ENCODE data around the gene DNAH1. TPM values are rescaled to one million over a fixed set of nuclear protein-coding genes. Genes with fewer than 3 reads are reported as not detected.

DNAH1 gene
- total RNA-seq, 2 experiments from 2014 or later, result 5.8 to 14.2 TPM

DNA sequence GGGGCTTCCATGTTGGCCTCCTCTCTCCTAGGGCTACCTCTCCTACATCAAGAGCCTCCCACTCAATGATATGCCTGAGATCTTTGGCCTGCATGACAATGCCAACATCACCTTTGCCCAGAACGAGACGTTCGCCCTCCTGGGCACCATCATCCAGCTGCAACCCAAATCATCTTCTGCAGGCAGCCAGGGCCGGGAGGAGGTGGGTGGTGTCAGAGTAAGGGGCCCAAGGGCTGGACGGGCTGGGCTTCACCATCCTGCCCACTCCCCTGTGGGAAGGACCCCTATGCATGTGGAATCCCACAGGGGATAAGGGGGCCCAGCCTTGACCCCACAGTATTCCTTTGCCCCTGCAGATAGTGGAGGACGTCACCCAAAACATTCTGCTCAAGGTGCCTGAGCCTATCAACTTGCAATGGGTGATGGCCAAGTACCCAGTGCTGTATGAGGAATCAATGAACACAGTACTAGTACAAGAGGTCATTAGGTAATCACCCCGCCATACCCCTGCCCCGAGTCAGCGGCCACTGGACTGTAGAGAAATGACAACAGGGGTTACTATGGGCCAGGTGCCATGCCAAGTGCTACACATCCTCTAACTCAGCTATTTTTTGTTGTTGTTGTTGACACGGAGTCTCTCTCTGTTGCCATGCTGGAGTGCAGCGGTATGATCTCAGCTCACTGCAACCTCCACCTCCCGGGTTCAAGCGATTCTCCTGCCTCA, 81.7 kb downstream of the DNAH1 start:
- no peak for TF ChIP-seq EZH2phosphoT487 (IDR thresholded peaks at IDR 0.05; ENCODE audit: borderline replicate concordance, low read depth, low read length)
- TF ChIP-seq, protein P1, sequence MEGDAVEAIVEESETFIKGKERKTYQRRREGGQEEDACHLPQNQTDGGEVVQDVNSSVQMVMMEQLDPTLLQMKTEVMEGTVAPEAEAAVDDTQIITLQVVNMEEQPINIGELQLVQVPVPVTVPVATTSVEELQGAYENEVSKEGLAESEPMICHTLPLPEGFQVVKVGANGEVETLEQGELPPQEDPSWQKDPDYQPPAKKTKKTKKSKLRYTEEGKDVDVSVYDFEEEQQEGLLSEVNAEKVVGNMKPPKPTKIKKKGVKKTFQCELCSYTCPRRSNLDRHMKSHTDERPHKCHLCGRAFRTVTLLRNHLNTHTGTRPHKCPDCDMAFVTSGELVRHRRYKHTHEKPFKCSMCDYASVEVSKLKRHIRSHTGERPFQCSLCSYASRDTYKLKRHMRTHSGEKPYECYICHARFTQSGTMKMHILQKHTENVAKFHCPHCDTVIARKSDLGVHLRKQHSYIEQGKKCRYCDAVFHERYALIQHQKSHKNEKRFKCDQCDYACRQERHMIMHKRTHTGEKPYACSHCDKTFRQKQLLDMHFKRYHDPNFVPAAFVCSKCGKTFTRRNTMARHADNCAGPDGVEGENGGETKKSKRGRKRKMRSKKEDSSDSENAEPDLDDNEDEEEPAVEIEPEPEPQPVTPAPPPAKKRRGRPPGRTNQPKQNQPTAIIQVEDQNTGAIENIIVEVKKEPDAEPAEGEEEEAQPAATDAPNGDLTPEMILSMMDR (conservative IDR thresholded peaks at IDR 0.05; ENCODE audit: low read length), result no peak
- H3K4me1 ChIP-seq (ENCODE audit: insufficient read depth, low read length, poor library complexity, severe bottlenecking), result no peaks in the 10 kb centered on the region
- DNase-seq (ENCODE audit: low spot score), result no peak
- no peak overlapping the region for H3K27ac ChIP-seq (ENCODE audit: low read depth, low read length, poor library complexity, severe bottlenecking)
- no peaks in the 10 kb centered on the region for H3K9me2 ChIP-seq (ENCODE audit: insufficient read depth, low read length)
- no peaks in the 10 kb centered on the region for H4K20me1 ChIP-seq (ENCODE audit: insufficient read depth, low read length)
- BruUV-seq (replicated peaks), result no TSS peak
- ChIA-PET CTCF (ENCODE audit: unreplicated experiment) (no interaction called here), POLR2A (no interaction called here)
- intact Hi-C loops (cut with micrococcal nuclease; ENCODE audit: unreplicated experiment), result no loop called here
- H3K9me3 ChIP-seq (ENCODE audit: low read length), result no peaks in the 10 kb centered on the region
- H3K79me2 ChIP-seq (ENCODE audit: insufficient read depth, low read depth, low read length), result no peaks in the 10 kb centered on the region
- H3K4me3 ChIP-seq (ENCODE audit: low read depth, low read length, poor library complexity, severe bottlenecking), result no peak overlapping the region
- H2AFZ ChIP-seq (ENCODE audit: low read length), result no peak overlapping the region
- peaks cover 34% of the 10 kb centered on the region for H3K36me3 ChIP-seq (ENCODE audit: insufficient read depth, low read length)
- no peak overlapping the region for H3K4me2 ChIP-seq (ENCODE audit: low read length)

DNA sequence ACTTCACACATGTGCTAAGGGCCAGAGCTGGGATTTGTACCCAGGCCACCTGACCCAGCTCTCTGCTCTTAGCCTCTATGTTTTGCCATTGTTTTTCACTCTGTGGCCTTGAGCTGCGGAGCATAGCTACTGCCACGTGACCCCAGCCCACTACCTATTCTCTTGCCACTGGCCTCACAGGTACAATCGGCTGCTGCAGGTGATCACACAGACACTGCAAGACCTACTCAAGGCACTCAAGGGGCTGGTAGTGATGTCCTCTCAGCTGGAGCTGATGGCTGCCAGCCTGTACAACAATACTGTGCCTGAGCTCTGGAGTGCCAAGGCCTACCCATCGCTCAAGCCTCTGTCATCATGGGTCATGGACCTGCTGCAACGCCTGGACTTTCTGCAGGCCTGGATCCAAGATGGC, 82.6 kb downstream of the DNAH1 start:
- no peaks in the 10 kb centered on the region for H3K9me3 ChIP-seq (ENCODE audit: low read length)
- intact Hi-C loops (cut with micrococcal nuclease; ENCODE audit: unreplicated experiment), result no loop called here
- ChIA-PET CTCF (ENCODE audit: unreplicated experiment) (no interaction called here), POLR2A (no interaction called here)
- H4K20me1 ChIP-seq (ENCODE audit: insufficient read depth, low read length), result no peaks in the 10 kb centered on the region
- TF ChIP-seq, protein P1 (conservative IDR thresholded peaks at IDR 0.05; ENCODE audit: low read length), result no peak
- no peak for TF ChIP-seq EZH2phosphoT487 (IDR thresholded peaks at IDR 0.05; ENCODE audit: borderline replicate concordance, low read depth, low read length)
- no peaks in the 10 kb centered on the region for H3K9me2 ChIP-seq (ENCODE audit: insufficient read depth, low read length)
- DNase-seq (ENCODE audit: low spot score), result no peak
- H3K79me2 ChIP-seq (ENCODE audit: insufficient read depth, low read depth, low read length), result no peaks in the 10 kb centered on the region
- no peaks in the 10 kb centered on the region for H3K4me1 ChIP-seq (ENCODE audit: insufficient read depth, low read length, poor library complexity, severe bottlenecking)
- H3K36me3 ChIP-seq (ENCODE audit: insufficient read depth, low read length), result peaks cover 42% of the 10 kb centered on the region
- BruUV-seq (replicated peaks), result no TSS peak
- H3K4me3 ChIP-seq (ENCODE audit: low read depth, low read length, poor library complexity, severe bottlenecking), result no peak overlapping the region
- H2AFZ ChIP-seq (ENCODE audit: low read length), result no peak overlapping the region
- H3K4me2 ChIP-seq (ENCODE audit: low read length), result no peak overlapping the region
- H3K27ac ChIP-seq (ENCODE audit: low read depth, low read length, poor library complexity, severe bottlenecking), result no peak overlapping the region

DNA sequence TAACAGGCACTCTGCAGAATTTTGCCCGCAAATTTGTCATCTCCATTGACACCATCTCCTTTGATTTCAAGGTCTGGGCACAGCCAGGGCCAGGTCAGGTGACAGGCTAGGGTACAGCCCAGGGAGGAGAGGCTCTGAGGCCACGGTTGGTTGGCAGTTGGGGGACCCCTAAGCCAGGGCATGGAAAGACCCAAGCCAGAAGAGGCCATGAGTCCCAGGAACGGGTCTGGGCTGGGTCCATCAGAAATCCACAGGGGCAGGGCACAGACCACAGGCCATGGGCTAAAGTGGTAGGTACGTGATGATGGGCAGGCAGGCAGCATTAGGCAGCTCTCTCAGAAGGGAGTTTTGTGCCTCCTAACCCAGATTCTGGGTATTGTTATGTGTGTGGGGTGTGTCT, 83.0 kb downstream of the DNAH1 start:
- Histone ChIP-seq H3K27ac (ENCODE audit: low read depth, low read length, poor library complexity, severe bottlenecking) (no peak overlapping the region), H3K79me2 (ENCODE audit: insufficient read depth, low read depth, low read length) (no peaks in the 10 kb centered on the region), H3K9me2 (ENCODE audit: insufficient read depth, low read length) (no peaks in the 10 kb centered on the region), H3K9me3 (ENCODE audit: low read length) (no peaks in the 10 kb centered on the region), H3K4me3 (ENCODE audit: low read depth, low read length, poor library complexity, severe bottlenecking) (no peak overlapping the region), H4K20me1 (ENCODE audit: insufficient read depth, low read length) (no peaks in the 10 kb centered on the region), H3K4me1 (ENCODE audit: insufficient read depth, low read length, poor library complexity, severe bottlenecking) (no peaks in the 10 kb centered on the region), H3K36me3 (ENCODE audit: insufficient read depth, low read length) (peaks cover 47% of the 10 kb centered on the region), H2AFZ (ENCODE audit: low read length) (no peak overlapping the region), H3K4me2 (ENCODE audit: low read length) (no peak overlapping the region)
- TF ChIP-seq, protein P1 (conservative IDR thresholded peaks at IDR 0.05; ENCODE audit: low read length), result no peak
- TF ChIP-seq EZH2phosphoT487 (IDR thresholded peaks at IDR 0.05; ENCODE audit: borderline replicate concordance, low read depth, low read length), result no peak
- POLR2A ChIA-PET, result no interaction called here
- CTCF ChIA-PET (ENCODE audit: unreplicated experiment), result no interaction called here
- no TSS peak for BruUV-seq (replicated peaks)
- no peak for DNase-seq (ENCODE audit: low spot score)
- intact Hi-C loops (cut with micrococcal nuclease; ENCODE audit: unreplicated experiment), result no loop called here
